RWPE2 (cell line): ENCODE measurements around the gene HOXA10.

ENCODE experiments used
- ATAC-seq: fragments of 200-7000 bp; cut with Tn5 transposase; 3 replicates; pipeline ENCODE4 v1.9.1; 2021; ENCODE audit warnings: low read depth
- DNase-seq: peaks from one replicate; pipeline ENCODE4 v3.0.0-alpha.2; 2020; ENCODE audit warnings: low spot score
- H3K27ac ChIP-seq: fragments of 450-650 bp; 2 replicates; pipeline ENCODE4 v1.5.1; 2017; ENCODE audit warnings: mild to moderate bottlenecking; ENCODE audit not compliant: poor library complexity, severe bottlenecking
- H3K27me3 ChIP-seq: fragments of 250-450 bp; sonication (Bioruptor Pico); 2 replicates; pipeline ENCODE4 v1.5.1; 2021; ENCODE audit warnings: mild to moderate bottlenecking, moderate library complexity; ENCODE audit not compliant: insufficient read depth, poor library complexity, severe bottlenecking
- H3K36me3 ChIP-seq: fragments of 250-450 bp; sonication (Bioruptor Pico); 2 replicates; pipeline ENCODE4 v1.5.1; 2020; ENCODE audit warnings: low read depth, mild to moderate bottlenecking, moderate library complexity
- H3K4me1 ChIP-seq: fragments of 250-450 bp; sonication (Bioruptor Pico); 2 replicates; pipeline ENCODE4 v1.5.1; 2021; ENCODE audit warnings: mild to moderate bottlenecking, moderate library complexity; ENCODE audit not compliant: insufficient read depth, poor library complexity, severe bottlenecking
- H3K4me3 ChIP-seq: fragments of 250-450 bp; sonication (Bioruptor Pico); 2 replicates; pipeline ENCODE4 v1.5.1; 2021; ENCODE audit warnings: mild to moderate bottlenecking, moderate library complexity; ENCODE audit not compliant: severe bottlenecking
- H3K9me3 ChIP-seq: fragments of 250-450 bp; sonication (Bioruptor Pico); 2 replicates; pipeline ENCODE4 v1.5.1; 2021; ENCODE audit warnings: mild to moderate bottlenecking, moderate library complexity; ENCODE audit not compliant: severe bottlenecking
- CTCF ChIP-seq: fragments of 450-650 bp; IDR thresholded peaks from one replicate; pipeline ENCODE4 v1.5.1; 2017; ENCODE audit warnings: mild to moderate bottlenecking, moderate library complexity; ENCODE audit not compliant: poor library complexity, severe bottlenecking

Gene HOXA10

GRCh38 chr7:27145914-27146412, 28.2 kb downstream of the HOXA10 start:
- Histone ChIP-seq H3K27ac (peak overlapping the region; percentile 85), H3K9me3 (no peaks in the 10 kb centered on the region), H3K4me3 (peak overlapping the region; percentile 6), H3K36me3 (peaks cover 3% of the 10 kb centered on the region; the same call in 1 of the 2 replicates), H3K27me3 (no peaks in the 10 kb centered on the region), H3K4me1 (peaks cover 9% of the 10 kb centered on the region)
- ATAC-seq = no peak
- no peak for TF ChIP-seq CTCF
- DNase-seq = no peak

- H3K4me1 ChIP-seq = peaks cover 9% of the 10 kb centered on the region
- no peaks in the 10 kb centered on the region for H3K9me3 ChIP-seq
- no peak for TF ChIP-seq CTCF
- peaks cover 3% of the 10 kb centered on the region; the same call in 1 of the 2 replicates for H3K36me3 ChIP-seq
- H3K27me3 ChIP-seq = no peaks in the 10 kb centered on the region
- ATAC-seq (no peak), DNase-seq (no peak)
- peak overlapping the region; percentile 85 for H3K27ac ChIP-seq
- peak overlapping the region; percentile 8 for H3K4me3 ChIP-seq
Observed at GRCh38 chr7:27145165-27145913, 28.8 kb downstream of the HOXA10 start.

DNA sequence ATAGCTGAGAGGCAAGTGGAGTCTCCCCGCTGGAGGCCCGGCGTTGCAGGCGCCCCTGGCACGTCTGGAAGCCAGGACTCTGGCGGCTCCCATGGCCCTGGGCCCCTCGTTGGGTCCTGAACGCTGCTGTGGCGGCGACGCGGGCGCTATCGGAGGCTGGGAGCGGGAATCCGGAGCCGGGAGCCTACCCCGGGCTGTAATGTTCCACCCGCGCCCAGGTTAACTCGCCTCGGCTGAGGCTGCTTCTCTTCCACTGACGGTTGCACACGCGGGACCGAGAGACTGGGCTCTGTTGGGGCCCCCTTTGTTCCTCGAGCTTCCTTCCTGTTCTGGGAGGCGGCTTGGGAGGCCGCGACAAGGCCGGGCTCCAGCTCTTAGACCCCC, 29.3 kb downstream of the HOXA10 start:
- H3K36me3 ChIP-seq = peaks cover 3% of the 10 kb centered on the region; the same call in 1 of the 2 replicates
- H3K27me3 ChIP-seq = no peaks in the 10 kb centered on the region
- no peaks in the 10 kb centered on the region for H3K9me3 ChIP-seq
- H3K4me1 ChIP-seq = peaks cover 9% of the 10 kb centered on the region
- TF ChIP-seq CTCF = no peak
- DNase-seq = no peak
- H3K27ac ChIP-seq = peak overlapping the region; percentile 85
- ATAC-seq = no peak
- H3K4me3 ChIP-seq = peak overlapping the region; percentile 8

- no peak for ATAC-seq
- DNase-seq = no peak
Observed at GRCh38 chr7:27143950-27144780, 30.0 kb downstream of the HOXA10 start.

More at GRCh38 chr7:27143950-27144780, 30.0 kb downstream of the HOXA10 start:
- no peaks in the 10 kb centered on the region for H3K27me3 ChIP-seq
- peaks cover 9% of the 10 kb centered on the region for H3K4me1 ChIP-seq
- peak; percentile 80 for TF ChIP-seq CTCF
- H3K27ac ChIP-seq = peak overlapping the region; percentile 85
- peak overlapping the region; percentile 8 for H3K4me3 ChIP-seq
- H3K36me3 ChIP-seq = peaks cover 3% of the 10 kb centered on the region; the same call in 1 of the 2 replicates
- no peaks in the 10 kb centered on the region for H3K9me3 ChIP-seq
